ENCODE results near the gene PABPC3. TPM values are rescaled to one million over a fixed set of nuclear protein-coding genes. Genes with fewer than 3 reads are reported as not detected.

The PABPC3 gene
- polyA plus RNA-seq, 1 of the 3 experiments (the other 2 are of a cell fraction), result 0.02 TPM

- no peaks in the 10 kb centered on the region for H3K9me2 ChIP-seq
- no peaks in the 10 kb centered on the region for H3K36me3 ChIP-seq (replicated peaks in 1 of 2; ENCODE audit: control insufficient read depth in 1 of 2, insufficient read depth in 2 of 2, low read length in 1 of 2)
- H3K9me3 ChIP-seq, result no peaks in the 10 kb centered on the region
- no peaks in the 10 kb centered on the region for H3K79me2 ChIP-seq (ENCODE audit: insufficient read depth)
- H3F3A ChIP-seq (replicated peaks; ENCODE audit: insufficient read depth), result no peaks in the 10 kb centered on the region
- POLR2A ChIA-PET, result no interaction called here
- no peak overlapping the region for H3K9ac ChIP-seq
- CTCF ChIA-PET, result no interaction called here
- TF ChIP-seq EP300 (IDR thresholded peaks at IDR 0.05; ENCODE audit: borderline replicate concordance in 1 of 2, low read depth in 1 of 2, low read length in 1 of 2), result no peak
- TF ChIP-seq ELF1 (IDR thresholded peaks at IDR 0.05), result no peak
- no peak for TF ChIP-seq GATA2 (CRISPR knock-in tag; IDR thresholded peaks at IDR 0.05)
- TF ChIP-seq REST (IDR thresholded peaks at IDR 0.05; ENCODE audit: low read depth, low read length), result no peak
- TF ChIP-seq TCF12 (IDR thresholded peaks at IDR 0.05), result no peak
- no peak for TF ChIP-seq GABPA (IDR thresholded peaks at IDR 0.05; ENCODE audit: low read depth)
- TF ChIP-seq MEF2A (IDR thresholded peaks at IDR 0.05; ENCODE audit: borderline replicate concordance, low read depth), result no peak
- no peak for TF ChIP-seq JUND (IDR thresholded peaks at IDR 0.05)
- TF ChIP-seq SIN3A (IDR thresholded peaks at IDR 0.05; ENCODE audit: borderline replicate concordance, low read depth, low read length), result no peak
- TF ChIP-seq MAX (IDR thresholded peaks at IDR 0.05; ENCODE audit: low read depth), result no peak
- no peak for TF ChIP-seq PBX3 (IDR thresholded peaks at IDR 0.05)
- TF ChIP-seq RXRA (IDR thresholded peaks at IDR 0.05; ENCODE audit: borderline replicate concordance, low read depth), result no peak
- no peak for TF ChIP-seq YY1 (IDR thresholded peaks at IDR 0.05; ENCODE audit: low read depth)
- TF ChIP-seq USF1 (IDR thresholded peaks at IDR 0.05; ENCODE audit: borderline replicate concordance, low read depth), result no peak
- no peak for TF ChIP-seq TEAD4 (IDR thresholded peaks at IDR 0.05; ENCODE audit: borderline replicate concordance, insufficient read depth)
- no peak overlapping the region for H3K4me2 ChIP-seq
- WGBS (ENCODE audit: low lambda C conversion rate), result 46% methylated on average over 8 of the region's 8 CpGs
- DNase-seq, result no peak
- H2AFZ ChIP-seq (ENCODE audit: low read depth), result no peak overlapping the region
- no peaks in the 10 kb centered on the region for H3K4me1 ChIP-seq (ENCODE audit: control insufficient read depth in 1 of 2, insufficient read depth in 2 of 2, low read depth in 1 of 2, low read length in 1 of 2)
- peaks cover 9% of the 10 kb centered on the region; the same call in 1 of the 2 replicates for H3K27me3 ChIP-seq (ENCODE audit: insufficient read depth)
- no peaks in the 10 kb centered on the region for H4K20me1 ChIP-seq (ENCODE audit: insufficient read depth)
- no peak overlapping the region for H3K4me3 ChIP-seq (ENCODE audit: low read depth in 2 of 2, low read length in 1 of 2)
- no peak overlapping the region for H3K27ac ChIP-seq (ENCODE audit: low read depth in 2 of 2, low read length in 1 of 2)
Measured at GRCh38 chr13:25118378-25118905, 22.5 kb downstream of the PABPC3 start.
